ENCODE results near the gene GPR39.

- TF ChIP-seq REST (IDR thresholded peaks at IDR 0.05; ENCODE audit: insufficient read depth in 1 of 2, low read depth in 2 of 2, low read length in 1 of 2) (no peak), CTCF (IDR thresholded peaks at IDR 0.05) (no peak), POLR2AphosphoS5 (IDR thresholded peaks at IDR 0.05; ENCODE audit: low read depth, low read length) (no peak), TCF7L2 (IDR thresholded peaks at IDR 0.05; ENCODE audit: low read depth, low read length) (no peak), SIN3A (IDR thresholded peaks at IDR 0.05; ENCODE audit: borderline replicate concordance, insufficient read depth, low read depth, low read length) (no peak)
Measured at GRCh38 chr2:132581591-132581990, 165.0 kb downstream of the GPR39 start.

Data from Panc1 (cell line).